ENCODE data around the gene LAMA2.

GRCh38 chr6:129014302-129014701 is 131.4 kb downstream of the LAMA2 start:
- TF ChIP-seq POLR2A (IDR thresholded peaks at IDR 0.05) (no peak), CTCF (IDR thresholded peaks at IDR 0.05) (no peak)
